Endothelial cell (in vitro differentiated cells): ENCODE measurements around the gene TTC7B. TPM values are rescaled to one million over a fixed set of nuclear protein-coding genes. Genes with fewer than 3 reads are reported as not detected.
A peak's percentile ranks its signal among the peaks of the same experiment; 100 is the strongest.

Experiments
- DNase-seq: peaks from one replicate; pipeline ENCODE4 v3.0.0; 2021; ENCODE audit warnings: low spot score
- H3K27ac Mint-ChIP-seq: one replicate; pipeline ENCODE4 v1.8.0; 2021; ENCODE audit warnings: mixed read lengths, inconsistent platforms; ENCODE audit not compliant: unreplicated experiment
- H3K27me3 Mint-ChIP-seq: one replicate; pipeline ENCODE4 v1.8.0; 2021; ENCODE audit warnings: mild to moderate bottlenecking, moderate library complexity, mixed read lengths, inconsistent platforms; ENCODE audit not compliant: unreplicated experiment
- H3K36me3 Mint-ChIP-seq: one replicate; pipeline ENCODE4 v1.8.0; 2021; ENCODE audit warnings: mild to moderate bottlenecking, low read depth, mixed read lengths, inconsistent platforms; ENCODE audit not compliant: unreplicated experiment
- H3K4me1 Mint-ChIP-seq: one replicate; pipeline ENCODE4 v1.8.0; 2021; ENCODE audit warnings: mild to moderate bottlenecking, mixed read lengths, inconsistent platforms; ENCODE audit not compliant: unreplicated experiment
- H3K4me3 Mint-ChIP-seq: one replicate; pipeline ENCODE4 v1.8.0; 2021; ENCODE audit warnings: mild to moderate bottlenecking, mixed read lengths, inconsistent platforms; ENCODE audit not compliant: unreplicated experiment
- H3K9me3 Mint-ChIP-seq: one replicate; pipeline ENCODE4 v1.8.0; 2021; ENCODE audit warnings: mixed read lengths, inconsistent platforms; ENCODE audit not compliant: unreplicated experiment
- CTCF ChIP-seq: fragments of 200-600 bp; sonication (generic); IDR thresholded peaks from one replicate; pipeline ENCODE4 v1.5.0; 2021; ENCODE audit warnings: antibody characterized with exemption; ENCODE audit not compliant: unreplicated experiment
- total RNA-seq: library from RNA; stranded (reverse); fragmentation: NEBNext Ultra II Directional; extraction: Animal tissue kit (Norgen Biotek cat#: 25700); gene quantifications from one replicate; pipeline ENCODE4 v1.2.1, GENCODE V29; 2021; ENCODE audit not compliant: unreplicated experiment

The TTC7B gene
- total RNA-seq, 1 donor from 2014 or later, result 93.5 TPM

DNA sequence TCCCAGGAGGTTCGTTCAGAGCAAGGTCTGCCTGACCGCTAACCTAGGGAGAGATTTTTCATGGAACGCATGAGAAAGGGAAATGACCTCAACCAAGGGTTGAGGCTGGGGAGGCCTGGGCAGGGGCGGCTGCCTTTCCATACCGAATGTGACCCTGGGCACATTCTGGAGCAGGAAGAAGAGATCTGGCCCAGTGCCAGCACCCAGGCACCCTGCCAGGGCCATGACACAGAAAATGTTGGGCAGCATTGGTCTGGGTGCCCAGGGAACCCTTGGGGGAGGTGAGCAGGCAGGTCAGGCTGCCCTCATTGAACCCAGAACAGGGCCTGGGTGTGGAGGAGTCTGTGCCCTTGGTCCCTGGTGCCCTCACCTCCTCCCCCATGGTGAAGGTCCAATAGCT is 312.6 kb downstream of the TTC7B start:
- Mint-ChIP-seq H3K27me3 (peaks cover 8% of the 10 kb centered on the region), H3K4me1 (no peaks in the 10 kb centered on the region), H3K27ac (no peak overlapping the region), H3K36me3 (peaks cover 7% of the 10 kb centered on the region), H3K9me3 (no peaks in the 10 kb centered on the region), H3K4me3 (no peak overlapping the region)
- TF ChIP-seq CTCF, result no peak
- no peak for DNase-seq

GRCh38 chr14:90502760-90503159 is 313.5 kb downstream of the TTC7B start:
- no peak for TF ChIP-seq CTCF
- Mint-ChIP-seq H3K4me3 (peak overlapping the region; percentile 14), H3K27me3 (peaks cover 12% of the 10 kb centered on the region), H3K27ac (peak overlapping the region; percentile 6), H3K36me3 (peaks cover 7% of the 10 kb centered on the region), H3K4me1 (no peaks in the 10 kb centered on the region), H3K9me3 (no peaks in the 10 kb centered on the region)
- DNase-seq, result no peak

DNA sequence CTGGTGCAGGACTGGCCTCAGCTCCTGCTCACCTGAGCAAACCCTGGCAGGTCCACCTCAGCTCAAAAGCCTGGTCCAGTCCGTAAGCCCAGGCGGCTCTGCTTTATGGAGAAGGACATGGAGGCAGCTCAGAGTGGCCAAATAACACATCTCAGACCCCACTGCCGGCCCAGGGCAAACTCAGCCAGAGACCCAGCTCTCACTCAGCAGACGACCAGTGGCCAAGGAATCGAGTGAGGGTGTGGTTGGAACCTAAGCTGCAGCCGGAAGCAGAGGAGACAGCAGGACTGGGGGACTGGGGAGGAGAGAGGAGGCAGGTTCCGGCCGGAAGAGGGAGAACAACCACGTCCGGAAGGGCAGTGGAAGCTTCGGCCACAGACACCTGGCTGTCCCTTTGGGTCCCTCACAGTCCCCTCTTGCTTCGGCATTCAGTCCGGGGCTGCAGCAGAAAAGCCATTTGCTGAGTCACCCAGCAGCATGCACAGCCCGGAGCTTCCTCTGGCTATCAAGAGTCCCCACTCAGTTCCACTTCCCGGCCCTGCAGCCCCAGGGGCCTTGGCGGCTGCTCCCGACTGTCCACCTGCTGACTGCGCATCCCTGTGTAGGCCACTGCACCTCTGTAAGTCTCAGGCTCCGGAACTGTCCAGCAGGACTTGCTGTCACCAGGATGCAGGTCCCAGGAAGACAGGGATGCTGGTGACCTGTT is 315.4 kb downstream of the TTC7B start:
- Mint-ChIP-seq H3K27me3 (peaks cover 13% of the 10 kb centered on the region), H3K9me3 (no peaks in the 10 kb centered on the region), H3K27ac (no peak overlapping the region), H3K36me3 (peaks cover 7% of the 10 kb centered on the region), H3K4me3 (no peak overlapping the region), H3K4me1 (no peaks in the 10 kb centered on the region)
- TF ChIP-seq CTCF, result no peak
- no peak for DNase-seq

- Mint-ChIP-seq H3K4me1 (no peaks in the 10 kb centered on the region), H3K36me3 (peaks cover 7% of the 10 kb centered on the region), H3K27ac (no peak overlapping the region), H3K27me3 (peaks cover 15% of the 10 kb centered on the region), H3K9me3 (no peaks in the 10 kb centered on the region), H3K4me3 (peak overlapping the region; percentile 79)
- TF ChIP-seq CTCF, result no peak
- DNase-seq, result no peak
Observed at GRCh38 chr14:90499908-90500664, 316.1 kb downstream of the TTC7B start.

- Mint-ChIP-seq H3K36me3 (peaks cover 7% of the 10 kb centered on the region), H3K4me1 (no peaks in the 10 kb centered on the region), H3K27ac (no peak overlapping the region), H3K27me3 (peaks cover 15% of the 10 kb centered on the region), H3K9me3 (no peaks in the 10 kb centered on the region), H3K4me3 (no peak overlapping the region)
- DNase-seq, result no peak
- no peak for TF ChIP-seq CTCF
Observed at GRCh38 chr14:90499121-90499520, 317.1 kb downstream of the TTC7B start.
